WTC11 (cell line): ENCODE data around the gene MMP23B.

Source experiments
- CREB1 ChIP-seq: sonication (generic); formaldehyde crosslinking; IDR thresholded peaks from 2 replicates; pipeline ENCODE4 v1.8.0; 2023; ENCODE audit warnings: mild to moderate bottlenecking, missing genetic modification reagents
- ETV6 ChIP-seq: sonication (generic); formaldehyde crosslinking; IDR thresholded peaks from 2 replicates; pipeline ENCODE4 v1.8.1; 2022; ENCODE audit warnings: mild to moderate bottlenecking, missing genetic modification reagents
- FOXK1 ChIP-seq: sonication (generic); formaldehyde crosslinking; IDR thresholded peaks from 2 replicates; pipeline ENCODE4 v1.8.0; 2022; ENCODE audit warnings: mild to moderate bottlenecking, moderate library complexity, missing genetic modification reagents
- NR1H2 ChIP-seq: sonication (generic); formaldehyde crosslinking; IDR thresholded peaks from 2 replicates; pipeline ENCODE4 v1.9.0; 2021; ENCODE audit warnings: mild to moderate bottlenecking, moderate library complexity, missing genetic modification reagents
- RELA ChIP-seq: sonication (generic); formaldehyde crosslinking; IDR thresholded peaks from 2 replicates; pipeline ENCODE4 v1.8.1; 2022; ENCODE audit warnings: missing genetic modification reagents, mild to moderate bottlenecking, borderline replicate concordance
- ZBTB21 ChIP-seq: sonication (generic); formaldehyde crosslinking; IDR thresholded peaks from 2 replicates; pipeline ENCODE4 v1.8.1; 2023; ENCODE audit warnings: mild to moderate bottlenecking, missing genetic modification reagents, borderline replicate concordance
- ZNF121 ChIP-seq: sonication (generic); formaldehyde crosslinking; IDR thresholded peaks from 2 replicates; pipeline ENCODE4 v1.8.0; 2023; ENCODE audit warnings: missing genetic modification reagents
- TF ChIP-seq, protein P1 (sequence below): fragments of 200-600 bp; IDR thresholded peaks from 2 replicates; pipeline ENCODE4 v1.8.0; 2022; ENCODE audit warnings: antibody characterized with exemption
- TF ChIP-seq, protein P2 (sequence below): sonication (generic); formaldehyde crosslinking; IDR thresholded peaks from 2 replicates; pipeline ENCODE4 v1.8.0; 2022; ENCODE audit warnings: mild to moderate bottlenecking, missing genetic modification reagents
- TF ChIP-seq, protein P3 (sequence below): sonication (generic); formaldehyde crosslinking; IDR thresholded peaks from 2 replicates; pipeline ENCODE4 v1.8.0; 2023; ENCODE audit warnings: missing genetic modification reagents, mild to moderate bottlenecking, borderline replicate concordance
- TF ChIP-seq, protein P4 (sequence below): sonication (generic); formaldehyde crosslinking; IDR thresholded peaks from 2 replicates; pipeline ENCODE4 v1.8.1; 2023; ENCODE audit warnings: mild to moderate bottlenecking, missing genetic modification reagents
- TF ChIP-seq, protein P5 (sequence below): sonication (generic); formaldehyde crosslinking; IDR thresholded peaks from 2 replicates; pipeline ENCODE4 v1.8.1; 2023; ENCODE audit warnings: mild to moderate bottlenecking, missing genetic modification reagents, moderate library complexity
- TF ChIP-seq, protein P6 (sequence below): sonication (generic); formaldehyde crosslinking; IDR thresholded peaks from 2 replicates; pipeline ENCODE4 v1.8.1; 2022; ENCODE audit warnings: low read depth, missing genetic modification reagents, borderline replicate concordance
- TF ChIP-seq, protein P7 (sequence below): sonication (generic); formaldehyde crosslinking; IDR thresholded peaks from 2 replicates; pipeline ENCODE4 v1.8.1; 2023; ENCODE audit warnings: mild to moderate bottlenecking, missing genetic modification reagents, moderate library complexity

DNA sequence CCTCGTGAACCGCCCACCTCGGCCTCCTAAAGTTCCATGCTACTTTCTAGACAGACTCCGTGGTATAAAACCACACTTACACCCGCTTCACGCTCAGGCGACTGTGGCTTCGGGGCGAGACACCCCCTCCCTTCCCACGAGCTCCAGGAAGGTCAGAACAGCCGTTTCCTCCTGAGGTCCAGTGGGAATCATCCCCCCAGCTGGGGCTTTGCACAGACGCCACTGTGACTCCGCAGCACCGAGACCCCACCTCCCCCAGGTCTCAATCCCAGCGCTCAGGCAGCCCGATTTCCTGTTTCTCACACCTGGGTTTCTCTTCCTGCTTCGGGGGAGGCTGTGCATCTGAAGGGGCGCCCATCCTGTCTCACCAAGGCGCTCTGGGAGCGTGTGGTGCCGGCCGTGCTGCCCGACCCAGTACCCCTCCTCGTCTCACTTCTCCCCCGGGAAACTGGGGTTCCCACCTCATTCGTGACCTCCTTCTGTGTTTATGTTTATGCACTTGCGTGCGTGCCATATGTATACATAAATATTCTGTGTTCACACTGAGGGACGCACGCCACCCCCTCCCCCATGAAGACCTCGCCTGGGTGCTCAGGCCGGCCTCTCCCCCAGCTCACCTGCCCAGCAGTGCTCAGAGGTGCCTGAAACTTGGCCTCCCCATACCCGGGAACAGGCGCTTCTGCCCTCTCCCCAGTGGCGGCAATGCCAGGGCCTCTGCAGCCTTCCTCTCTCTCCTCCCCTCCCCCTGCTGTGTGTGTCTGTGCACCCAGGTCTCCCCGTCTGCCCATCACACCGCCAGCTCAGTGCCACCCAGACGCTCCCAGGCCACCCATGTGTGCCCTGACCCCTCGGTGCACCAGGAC lies 46.0 kb downstream of the MMP23B start:
- TF ChIP-seq, protein P1, sequence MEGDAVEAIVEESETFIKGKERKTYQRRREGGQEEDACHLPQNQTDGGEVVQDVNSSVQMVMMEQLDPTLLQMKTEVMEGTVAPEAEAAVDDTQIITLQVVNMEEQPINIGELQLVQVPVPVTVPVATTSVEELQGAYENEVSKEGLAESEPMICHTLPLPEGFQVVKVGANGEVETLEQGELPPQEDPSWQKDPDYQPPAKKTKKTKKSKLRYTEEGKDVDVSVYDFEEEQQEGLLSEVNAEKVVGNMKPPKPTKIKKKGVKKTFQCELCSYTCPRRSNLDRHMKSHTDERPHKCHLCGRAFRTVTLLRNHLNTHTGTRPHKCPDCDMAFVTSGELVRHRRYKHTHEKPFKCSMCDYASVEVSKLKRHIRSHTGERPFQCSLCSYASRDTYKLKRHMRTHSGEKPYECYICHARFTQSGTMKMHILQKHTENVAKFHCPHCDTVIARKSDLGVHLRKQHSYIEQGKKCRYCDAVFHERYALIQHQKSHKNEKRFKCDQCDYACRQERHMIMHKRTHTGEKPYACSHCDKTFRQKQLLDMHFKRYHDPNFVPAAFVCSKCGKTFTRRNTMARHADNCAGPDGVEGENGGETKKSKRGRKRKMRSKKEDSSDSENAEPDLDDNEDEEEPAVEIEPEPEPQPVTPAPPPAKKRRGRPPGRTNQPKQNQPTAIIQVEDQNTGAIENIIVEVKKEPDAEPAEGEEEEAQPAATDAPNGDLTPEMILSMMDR: no peak
- no peak for TF ChIP-seq ETV6
- TF ChIP-seq, protein P2, sequence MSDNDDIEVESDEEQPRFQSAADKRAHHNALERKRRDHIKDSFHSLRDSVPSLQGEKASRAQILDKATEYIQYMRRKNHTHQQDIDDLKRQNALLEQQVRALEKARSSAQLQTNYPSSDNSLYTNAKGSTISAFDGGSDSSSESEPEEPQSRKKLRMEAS: no peak
- TF ChIP-seq, protein P3, sequence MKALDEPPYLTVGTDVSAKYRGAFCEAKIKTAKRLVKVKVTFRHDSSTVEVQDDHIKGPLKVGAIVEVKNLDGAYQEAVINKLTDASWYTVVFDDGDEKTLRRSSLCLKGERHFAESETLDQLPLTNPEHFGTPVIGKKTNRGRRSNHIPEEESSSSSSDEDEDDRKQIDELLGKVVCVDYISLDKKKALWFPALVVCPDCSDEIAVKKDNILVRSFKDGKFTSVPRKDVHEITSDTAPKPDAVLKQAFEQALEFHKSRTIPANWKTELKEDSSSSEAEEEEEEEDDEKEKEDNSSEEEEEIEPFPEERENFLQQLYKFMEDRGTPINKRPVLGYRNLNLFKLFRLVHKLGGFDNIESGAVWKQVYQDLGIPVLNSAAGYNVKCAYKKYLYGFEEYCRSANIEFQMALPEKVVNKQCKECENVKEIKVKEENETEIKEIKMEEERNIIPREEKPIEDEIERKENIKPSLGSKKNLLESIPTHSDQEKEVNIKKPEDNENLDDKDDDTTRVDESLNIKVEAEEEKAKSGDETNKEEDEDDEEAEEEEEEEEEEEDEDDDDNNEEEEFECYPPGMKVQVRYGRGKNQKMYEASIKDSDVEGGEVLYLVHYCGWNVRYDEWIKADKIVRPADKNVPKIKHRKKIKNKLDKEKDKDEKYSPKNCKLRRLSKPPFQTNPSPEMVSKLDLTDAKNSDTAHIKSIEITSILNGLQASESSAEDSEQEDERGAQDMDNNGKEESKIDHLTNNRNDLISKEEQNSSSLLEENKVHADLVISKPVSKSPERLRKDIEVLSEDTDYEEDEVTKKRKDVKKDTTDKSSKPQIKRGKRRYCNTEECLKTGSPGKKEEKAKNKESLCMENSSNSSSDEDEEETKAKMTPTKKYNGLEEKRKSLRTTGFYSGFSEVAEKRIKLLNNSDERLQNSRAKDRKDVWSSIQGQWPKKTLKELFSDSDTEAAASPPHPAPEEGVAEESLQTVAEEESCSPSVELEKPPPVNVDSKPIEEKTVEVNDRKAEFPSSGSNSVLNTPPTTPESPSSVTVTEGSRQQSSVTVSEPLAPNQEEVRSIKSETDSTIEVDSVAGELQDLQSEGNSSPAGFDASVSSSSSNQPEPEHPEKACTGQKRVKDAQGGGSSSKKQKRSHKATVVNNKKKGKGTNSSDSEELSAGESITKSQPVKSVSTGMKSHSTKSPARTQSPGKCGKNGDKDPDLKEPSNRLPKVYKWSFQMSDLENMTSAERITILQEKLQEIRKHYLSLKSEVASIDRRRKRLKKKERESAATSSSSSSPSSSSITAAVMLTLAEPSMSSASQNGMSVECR (CRISPR knock-in tag): no peak
- TF ChIP-seq, protein P4, sequence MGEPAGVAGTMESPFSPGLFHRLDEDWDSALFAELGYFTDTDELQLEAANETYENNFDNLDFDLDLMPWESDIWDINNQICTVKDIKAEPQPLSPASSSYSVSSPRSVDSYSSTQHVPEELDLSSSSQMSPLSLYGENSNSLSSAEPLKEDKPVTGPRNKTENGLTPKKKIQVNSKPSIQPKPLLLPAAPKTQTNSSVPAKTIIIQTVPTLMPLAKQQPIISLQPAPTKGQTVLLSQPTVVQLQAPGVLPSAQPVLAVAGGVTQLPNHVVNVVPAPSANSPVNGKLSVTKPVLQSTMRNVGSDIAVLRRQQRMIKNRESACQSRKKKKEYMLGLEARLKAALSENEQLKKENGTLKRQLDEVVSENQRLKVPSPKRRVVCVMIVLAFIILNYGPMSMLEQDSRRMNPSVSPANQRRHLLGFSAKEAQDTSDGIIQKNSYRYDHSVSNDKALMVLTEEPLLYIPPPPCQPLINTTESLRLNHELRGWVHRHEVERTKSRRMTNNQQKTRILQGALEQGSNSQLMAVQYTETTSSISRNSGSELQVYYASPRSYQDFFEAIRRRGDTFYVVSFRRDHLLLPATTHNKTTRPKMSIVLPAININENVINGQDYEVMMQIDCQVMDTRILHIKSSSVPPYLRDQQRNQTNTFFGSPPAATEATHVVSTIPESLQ (CRISPR knock-in tag): no peak
- TF ChIP-seq, protein P5, sequence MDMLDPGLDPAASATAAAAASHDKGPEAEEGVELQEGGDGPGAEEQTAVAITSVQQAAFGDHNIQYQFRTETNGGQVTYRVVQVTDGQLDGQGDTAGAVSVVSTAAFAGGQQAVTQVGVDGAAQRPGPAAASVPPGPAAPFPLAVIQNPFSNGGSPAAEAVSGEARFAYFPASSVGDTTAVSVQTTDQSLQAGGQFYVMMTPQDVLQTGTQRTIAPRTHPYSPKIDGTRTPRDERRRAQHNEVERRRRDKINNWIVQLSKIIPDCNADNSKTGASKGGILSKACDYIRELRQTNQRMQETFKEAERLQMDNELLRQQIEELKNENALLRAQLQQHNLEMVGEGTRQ (CRISPR knock-in tag): no peak
- TF ChIP-seq CREB1 (CRISPR knock-in tag): no peak
- no peak for TF ChIP-seq FOXK1
- no peak for TF ChIP-seq ZBTB21 (CRISPR knock-in tag)
- TF ChIP-seq, protein P6, sequence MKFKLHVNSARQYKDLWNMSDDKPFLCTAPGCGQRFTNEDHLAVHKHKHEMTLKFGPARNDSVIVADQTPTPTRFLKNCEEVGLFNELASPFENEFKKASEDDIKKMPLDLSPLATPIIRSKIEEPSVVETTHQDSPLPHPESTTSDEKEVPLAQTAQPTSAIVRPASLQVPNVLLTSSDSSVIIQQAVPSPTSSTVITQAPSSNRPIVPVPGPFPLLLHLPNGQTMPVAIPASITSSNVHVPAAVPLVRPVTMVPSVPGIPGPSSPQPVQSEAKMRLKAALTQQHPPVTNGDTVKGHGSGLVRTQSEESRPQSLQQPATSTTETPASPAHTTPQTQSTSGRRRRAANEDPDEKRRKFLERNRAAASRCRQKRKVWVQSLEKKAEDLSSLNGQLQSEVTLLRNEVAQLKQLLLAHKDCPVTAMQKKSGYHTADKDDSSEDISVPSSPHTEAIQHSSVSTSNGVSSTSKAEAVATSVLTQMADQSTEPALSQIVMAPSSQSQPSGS (CRISPR knock-in tag): no peak
- TF ChIP-seq, protein P7, sequence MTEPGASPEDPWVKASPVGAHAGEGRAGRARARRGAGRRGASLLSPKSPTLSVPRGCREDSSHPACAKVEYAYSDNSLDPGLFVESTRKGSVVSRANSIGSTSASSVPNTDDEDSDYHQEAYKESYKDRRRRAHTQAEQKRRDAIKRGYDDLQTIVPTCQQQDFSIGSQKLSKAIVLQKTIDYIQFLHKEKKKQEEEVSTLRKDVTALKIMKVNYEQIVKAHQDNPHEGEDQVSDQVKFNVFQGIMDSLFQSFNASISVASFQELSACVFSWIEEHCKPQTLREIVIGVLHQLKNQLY (CRISPR knock-in tag): no peak
- TF ChIP-seq ZNF121 (CRISPR knock-in tag): no peak
- no peak for TF ChIP-seq RELA (CRISPR knock-in tag)
- TF ChIP-seq NR1H2 (CRISPR knock-in tag): no peak
